Activated T-helper 2 cell treated with anti-CD3 and anti-CD28 coated beads, Interferon-gamma antibody, Interleukin-2, Interleukin-4, amounts not matched to agents 10 μg/mL and 5 μg/mL and 100 μg/mL, durations not matched to agents 14 hours and 24 hours and 36 hours (primary cell): Measurements from ENCODE around the gene SYT17. TPM values are rescaled to one million over a fixed set of nuclear protein-coding genes. Genes with fewer than 3 reads are reported as not detected.

Source experiments
- DNase-seq: peaks from one replicate; pipeline ENCODE4 v3.0.0; 2021; ENCODE audit warnings: low spot score
- H3K27ac Mint-ChIP-seq: one replicate; pipeline ENCODE4 v1.8.0; 2021; ENCODE audit warnings: mixed read lengths
- H3K27me3 Mint-ChIP-seq: one replicate; pipeline ENCODE4 v1.8.0; 2021; ENCODE audit warnings: low read depth, mixed read lengths
- H3K36me3 Mint-ChIP-seq: one replicate; pipeline ENCODE4 v1.8.0; 2021; ENCODE audit warnings: low read depth, mixed read lengths
- H3K4me1 Mint-ChIP-seq: one replicate; pipeline ENCODE4 v1.8.0; 2021; ENCODE audit warnings: low read depth, mixed read lengths
- H3K4me3 Mint-ChIP-seq: one replicate; pipeline ENCODE4 v1.8.0; 2021; ENCODE audit warnings: low read depth, mild to moderate bottlenecking, moderate library complexity, mixed read lengths
- H3K9me3 Mint-ChIP-seq: one replicate; pipeline ENCODE4 v1.8.0; 2021; ENCODE audit warnings: mixed read lengths
- intact Hi-C: fragments of 100-400 bp; cut with micrococcal nuclease; formaldehyde crosslinking; loops from one replicate; pipeline ENCODE4 v1.15.1; 2023
- total RNA-seq: library from RNA; stranded (reverse); gene quantifications from 2 replicates; pipeline ENCODE4 v1.2.3, GENCODE V29; 2022

SYT17 gene
- total RNA-seq, 1 donor from 2014 or later: 0.57 TPM

GRCh38 chr16:19236561-19237209 is 68.6 kb downstream of the SYT17 start:
- intact Hi-C loops: no loop called here
- Mint-ChIP-seq H3K36me3 (peaks cover 5% of the 10 kb centered on the region), H3K4me1 (no peaks in the 10 kb centered on the region), H3K27ac (no peak overlapping the region), H3K27me3 (no peaks in the 10 kb centered on the region), H3K4me3 (no peak overlapping the region), H3K9me3 (peaks cover 37% of the 10 kb centered on the region)
- no peak for DNase-seq

GRCh38 chr16:19238406-19238805 is 70.4 kb downstream of the SYT17 start:
- intact Hi-C loops: no loop called here
- Mint-ChIP-seq H3K4me3 (no peak overlapping the region), H3K27ac (no peak overlapping the region), H3K27me3 (no peaks in the 10 kb centered on the region), H3K9me3 (peaks cover 43% of the 10 kb centered on the region), H3K36me3 (peaks cover 5% of the 10 kb centered on the region), H3K4me1 (no peaks in the 10 kb centered on the region)
- DNase-seq: no peak

- H3K4me3 Mint-ChIP-seq: no peak overlapping the region
- no peaks in the 10 kb centered on the region for H3K27me3 Mint-ChIP-seq
- H3K4me1 Mint-ChIP-seq: no peaks in the 10 kb centered on the region
- intact Hi-C loops: no loop called here
- no peak for DNase-seq
- H3K27ac Mint-ChIP-seq: no peak overlapping the region
- H3K36me3 Mint-ChIP-seq: peaks cover 5% of the 10 kb centered on the region
- peaks cover 44% of the 10 kb centered on the region for H3K9me3 Mint-ChIP-seq
Measured at GRCh38 chr16:19239511-19240155, 71.6 kb downstream of the SYT17 start.

GRCh38 chr16:19240494-19240893 is 72.5 kb downstream of the SYT17 start:
- H3K27me3 Mint-ChIP-seq: no peaks in the 10 kb centered on the region
- H3K36me3 Mint-ChIP-seq: peaks cover 3% of the 10 kb centered on the region
- no peak overlapping the region for H3K27ac Mint-ChIP-seq
- H3K9me3 Mint-ChIP-seq: peaks cover 39% of the 10 kb centered on the region
- H3K4me3 Mint-ChIP-seq: no peak overlapping the region
- intact Hi-C loops: no loop called here
- no peaks in the 10 kb centered on the region for H3K4me1 Mint-ChIP-seq
- no peak for DNase-seq

DNA sequence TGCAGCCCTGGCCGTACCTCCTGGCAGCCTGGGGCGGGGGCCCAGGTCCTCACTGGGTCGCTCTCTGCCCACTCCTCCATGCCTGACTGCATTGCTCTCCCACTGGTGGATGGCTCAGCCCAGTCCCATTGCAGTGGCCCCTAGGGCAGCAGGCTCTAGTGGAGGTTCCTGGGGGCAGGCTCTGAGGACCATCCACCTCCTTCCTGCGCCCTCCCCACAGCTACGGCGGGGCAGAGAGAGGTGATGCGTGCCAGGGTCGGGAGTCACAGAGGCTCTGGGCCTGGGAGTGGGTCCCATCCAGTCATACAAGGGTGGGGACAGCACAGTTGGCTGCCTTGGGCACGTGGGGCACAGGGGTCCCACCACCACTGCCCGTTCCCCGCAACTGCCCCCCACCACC is 73.5 kb downstream of the SYT17 start:
- Mint-ChIP-seq H3K9me3 (peaks cover 29% of the 10 kb centered on the region), H3K4me1 (no peaks in the 10 kb centered on the region)

GRCh38 chr16:19242186-19242585 is 74.1 kb downstream of the SYT17 start:
- H3K36me3 Mint-ChIP-seq: no peaks in the 10 kb centered on the region
- no peak for DNase-seq
- H3K4me1 Mint-ChIP-seq: no peaks in the 10 kb centered on the region
- peaks cover 28% of the 10 kb centered on the region for H3K9me3 Mint-ChIP-seq
- intact Hi-C loops: no loop called here
- no peaks in the 10 kb centered on the region for H3K27me3 Mint-ChIP-seq
- H3K4me3 Mint-ChIP-seq: no peak overlapping the region
- no peak overlapping the region for H3K27ac Mint-ChIP-seq

More for the DNA sequence above, 73.5 kb downstream of the SYT17 start:
- H3K27ac Mint-ChIP-seq: no peak overlapping the region
- no peaks in the 10 kb centered on the region for H3K27me3 Mint-ChIP-seq
- intact Hi-C loops: no loop called here
- no peak overlapping the region for H3K4me3 Mint-ChIP-seq
- no peak for DNase-seq
- no peaks in the 10 kb centered on the region for H3K36me3 Mint-ChIP-seq

GRCh38 chr16:19242987-19243575 is 75.0 kb downstream of the SYT17 start:
- no peak for DNase-seq
- Mint-ChIP-seq H3K27me3 (no peaks in the 10 kb centered on the region), H3K36me3 (no peaks in the 10 kb centered on the region), H3K27ac (no peak overlapping the region), H3K4me3 (no peak overlapping the region), H3K9me3 (peaks cover 21% of the 10 kb centered on the region), H3K4me1 (no peaks in the 10 kb centered on the region)
- intact Hi-C loops: no loop called here

DNA sequence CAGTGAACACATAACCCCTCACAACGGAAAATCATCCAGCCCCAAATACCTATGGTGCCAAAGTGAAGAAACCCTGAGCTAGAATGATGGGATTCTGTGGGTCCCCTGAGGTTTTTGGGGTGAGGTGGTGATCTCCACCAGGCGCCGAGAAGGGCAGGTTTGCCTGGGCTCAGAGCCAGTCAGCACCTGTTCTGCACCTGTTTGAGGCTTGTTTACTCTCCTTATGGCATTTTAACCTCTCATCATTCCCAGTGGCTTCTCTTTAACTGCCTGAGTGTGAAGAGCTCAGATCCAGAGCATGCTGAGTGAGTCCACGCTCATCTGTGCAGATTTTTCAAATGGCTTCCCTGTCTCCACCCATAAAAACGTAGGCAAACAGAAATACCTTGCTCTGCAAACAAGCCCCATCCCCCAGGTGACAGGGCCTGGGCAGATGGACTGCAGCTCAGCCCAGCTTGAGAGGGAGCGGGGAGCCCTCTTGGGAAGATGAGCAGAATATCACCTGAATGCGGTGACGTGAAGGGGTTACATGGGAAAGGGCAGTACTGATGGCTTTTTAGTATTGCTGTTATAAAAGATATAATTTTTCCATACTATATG is 77.4 kb downstream of the SYT17 start:
- H3K9me3 Mint-ChIP-seq: peaks cover 11% of the 10 kb centered on the region
- H3K4me3 Mint-ChIP-seq: no peak overlapping the region
- no peak for DNase-seq
- no peaks in the 10 kb centered on the region for H3K4me1 Mint-ChIP-seq
- H3K36me3 Mint-ChIP-seq: no peaks in the 10 kb centered on the region
- no peak overlapping the region for H3K27ac Mint-ChIP-seq
- intact Hi-C loops: no loop called here
- no peaks in the 10 kb centered on the region for H3K27me3 Mint-ChIP-seq

- Mint-ChIP-seq H3K27ac (no peak overlapping the region), H3K4me1 (no peaks in the 10 kb centered on the region), H3K36me3 (no peaks in the 10 kb centered on the region), H3K9me3 (no peaks in the 10 kb centered on the region), H3K27me3 (peaks cover 7% of the 10 kb centered on the region), H3K4me3 (no peak overlapping the region)
- intact Hi-C loops: no loop called here
- DNase-seq: no peak
Measured at GRCh38 chr16:19252904-19253303, 84.9 kb downstream of the SYT17 start.

DNA sequence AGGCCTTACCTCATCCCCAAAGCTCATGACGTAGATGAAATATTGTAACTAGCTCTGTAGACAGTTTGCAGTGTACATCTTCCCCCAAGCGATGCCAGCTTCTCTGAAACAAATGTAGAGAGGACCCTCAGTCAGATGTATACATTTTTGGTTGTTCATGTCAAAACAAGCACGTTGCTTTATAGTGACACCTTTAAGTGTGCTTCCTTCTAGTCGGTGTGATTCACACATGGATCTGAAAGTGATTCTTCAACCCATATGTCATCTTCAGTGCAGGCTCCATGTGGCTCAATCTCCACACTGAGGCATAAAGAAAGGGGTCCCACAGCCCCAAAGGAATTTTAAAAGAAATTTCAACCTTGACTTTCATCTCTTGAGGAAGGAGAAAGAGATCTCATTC is 86.6 kb downstream of the SYT17 start:
- DNase-seq: no peak
- intact Hi-C loops: no loop called here
- Mint-ChIP-seq H3K36me3 (no peaks in the 10 kb centered on the region), H3K27me3 (peaks cover 7% of the 10 kb centered on the region), H3K4me3 (no peak overlapping the region), H3K9me3 (no peaks in the 10 kb centered on the region), H3K27ac (no peak overlapping the region), H3K4me1 (no peaks in the 10 kb centered on the region)

DNA sequence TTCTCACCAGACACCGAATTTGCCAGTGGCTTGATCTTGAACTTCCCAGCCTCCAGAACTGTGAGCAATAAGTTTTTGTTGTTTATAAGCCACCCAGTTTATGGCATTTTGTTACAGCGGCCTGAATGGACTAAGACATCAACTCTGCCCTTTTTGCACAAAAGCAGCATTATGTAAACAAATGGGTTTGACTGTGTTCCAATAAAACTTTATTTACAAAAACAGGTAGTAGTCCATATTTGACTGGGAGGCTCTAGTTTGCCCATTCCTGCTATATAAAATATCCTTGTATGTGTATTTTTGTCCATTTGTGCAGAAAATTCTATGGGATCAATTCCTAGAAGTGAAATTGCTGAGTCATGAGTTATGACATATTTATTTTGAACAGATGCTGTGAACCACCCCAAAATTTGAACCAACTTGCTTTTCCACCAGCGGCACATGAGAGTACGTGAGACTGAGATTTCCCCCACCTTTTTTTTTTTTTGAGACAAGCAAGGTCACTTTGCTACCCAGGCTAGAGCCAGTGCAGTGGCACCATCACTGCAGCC is 96.2 kb downstream of the SYT17 start:
- Mint-ChIP-seq H3K27me3 (no peaks in the 10 kb centered on the region), H3K27ac (no peak overlapping the region), H3K4me3 (no peak overlapping the region), H3K36me3 (no peaks in the 10 kb centered on the region), H3K4me1 (no peaks in the 10 kb centered on the region), H3K9me3 (peaks cover 22% of the 10 kb centered on the region)
- DNase-seq: no peak
- intact Hi-C loops: no loop called here

DNA sequence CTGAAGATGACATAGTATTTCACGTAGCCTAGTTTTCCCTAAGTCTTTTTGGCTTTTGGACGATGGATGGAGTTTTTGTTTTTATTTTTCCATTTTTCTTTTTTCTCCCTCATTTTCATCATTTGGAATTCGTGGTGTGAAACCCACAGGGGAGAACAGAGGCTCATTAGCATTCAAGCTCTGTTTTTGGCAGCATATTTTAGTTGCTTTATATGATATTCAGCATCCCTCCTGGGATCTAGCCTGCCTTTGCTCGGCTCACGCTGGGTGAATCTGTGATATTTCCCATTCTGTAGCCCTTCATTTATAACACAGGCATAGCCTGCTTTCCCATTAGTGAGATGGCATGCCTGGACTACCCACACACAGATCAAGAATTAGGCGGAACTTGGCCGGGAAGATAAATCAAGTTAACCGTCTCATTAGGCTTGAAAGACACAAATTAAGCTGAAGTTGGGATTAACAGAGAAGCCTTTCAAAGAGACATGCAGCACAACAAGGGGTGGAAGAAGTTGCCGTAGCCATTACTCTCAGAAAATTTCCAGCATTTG is 97.4 kb downstream of the SYT17 start:
- DNase-seq: no peak
- no peak overlapping the region for H3K4me3 Mint-ChIP-seq
- H3K36me3 Mint-ChIP-seq: no peaks in the 10 kb centered on the region
- no peaks in the 10 kb centered on the region for H3K27me3 Mint-ChIP-seq
- no peaks in the 10 kb centered on the region for H3K4me1 Mint-ChIP-seq
- H3K9me3 Mint-ChIP-seq: peaks cover 26% of the 10 kb centered on the region
- intact Hi-C loops: no loop called here
- no peak overlapping the region for H3K27ac Mint-ChIP-seq
